ENCODE measurements around the gene KCTD6.

The KCTD6 gene

DNA sequence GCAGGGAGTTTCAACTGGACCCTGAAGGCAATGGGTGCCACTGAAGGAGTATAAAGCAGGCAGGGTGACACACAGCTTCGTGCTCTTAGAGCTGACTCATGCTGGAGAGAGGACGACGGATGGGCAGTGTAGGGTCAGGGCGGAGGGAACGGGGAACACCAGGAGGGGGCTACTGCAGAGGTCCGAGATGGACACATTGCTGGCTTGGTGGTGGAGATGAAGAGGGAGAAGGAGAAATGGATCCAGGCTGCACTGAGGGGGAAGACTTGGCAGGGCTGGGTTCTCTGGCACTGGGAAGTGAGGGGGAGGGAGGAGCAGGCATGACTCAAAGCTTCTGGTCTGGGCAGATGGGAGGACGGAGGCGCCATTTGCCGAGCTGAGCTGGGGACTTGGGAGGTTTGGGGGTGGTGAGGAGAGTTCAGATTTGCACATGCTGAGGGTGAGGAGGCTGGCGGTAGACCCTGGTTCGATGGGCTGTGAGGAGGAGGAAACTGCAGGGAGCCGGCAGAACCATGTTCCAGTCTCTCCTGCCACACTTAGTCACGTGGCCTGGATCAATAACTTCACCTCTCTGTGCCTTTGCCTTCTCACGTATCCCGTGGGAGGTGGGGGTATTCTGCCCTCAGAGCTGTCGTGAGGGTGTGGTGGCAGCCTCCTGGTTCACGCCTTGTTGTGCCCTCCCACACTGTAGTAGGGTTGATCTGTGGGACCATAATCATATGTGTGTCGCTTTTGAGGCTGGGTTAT is 4.6 kb upstream of the KCTD6 start:
- no peak for DNase-seq

- DNase-seq = no peak
Observed at GRCh38 chr3:58488967-58489366, 2.9 kb upstream of the KCTD6 start.

DNA sequence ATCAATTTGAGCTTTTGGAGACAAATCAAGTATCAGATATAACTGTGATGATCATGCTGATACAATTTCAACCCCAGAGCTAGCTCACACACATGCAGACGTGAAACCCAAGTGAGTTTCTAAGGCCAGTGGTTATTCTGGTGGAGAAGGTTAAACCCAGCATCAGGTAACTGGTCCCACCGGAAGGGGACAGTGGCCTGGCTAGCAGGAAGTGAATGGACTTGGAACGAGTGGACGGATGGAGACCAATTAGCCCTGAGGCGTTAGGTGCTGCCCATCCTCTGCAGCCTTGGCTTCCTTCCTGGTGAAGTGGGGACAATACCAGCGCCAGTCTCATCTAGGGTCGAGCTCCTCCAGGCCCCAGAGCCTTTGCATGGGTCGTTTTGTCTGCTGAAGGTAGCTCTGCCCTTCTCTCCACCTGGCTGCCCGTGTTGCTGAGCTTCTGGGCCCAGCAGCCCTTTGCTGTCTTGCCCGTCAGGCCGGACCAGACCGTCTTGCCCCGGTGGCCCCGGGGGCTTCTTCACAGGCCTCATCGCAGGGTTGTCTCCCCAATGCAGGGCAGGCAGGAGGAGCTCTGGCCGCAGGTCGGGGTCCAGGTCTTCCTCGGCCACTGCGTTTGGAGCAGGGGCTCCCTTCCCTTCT is 915 bp upstream of the KCTD6 start:
- DNase-seq = no peak

DNA sequence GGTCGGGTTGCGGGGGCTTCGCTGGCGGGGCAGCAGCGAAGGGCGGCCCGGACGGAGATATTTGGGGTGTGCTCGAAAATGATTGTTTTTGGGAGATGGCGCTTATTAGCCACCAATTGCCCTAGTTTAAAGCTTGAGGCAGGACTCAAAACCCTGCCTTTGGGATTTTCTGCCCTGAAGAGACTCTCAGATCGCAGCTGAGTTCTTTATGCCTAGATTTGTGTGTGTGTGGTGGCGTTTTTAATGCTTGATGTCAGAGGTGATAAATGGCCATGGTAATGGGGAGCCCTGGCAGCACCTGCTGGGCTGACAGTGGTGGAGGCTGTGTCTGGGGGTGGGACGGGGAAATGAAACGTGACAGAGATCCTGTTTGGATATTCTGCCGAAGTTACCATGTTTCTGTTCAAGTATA is 604 bp downstream of the KCTD6 start:
- no peak for DNase-seq

- DNase-seq = no peak
Observed at GRCh38 chr3:58494107-58494506, 2.2 kb downstream of the KCTD6 start.

- DNase-seq = no peak
Observed at GRCh38 chr3:58495101-58495500, 3.2 kb downstream of the KCTD6 start.

DNA sequence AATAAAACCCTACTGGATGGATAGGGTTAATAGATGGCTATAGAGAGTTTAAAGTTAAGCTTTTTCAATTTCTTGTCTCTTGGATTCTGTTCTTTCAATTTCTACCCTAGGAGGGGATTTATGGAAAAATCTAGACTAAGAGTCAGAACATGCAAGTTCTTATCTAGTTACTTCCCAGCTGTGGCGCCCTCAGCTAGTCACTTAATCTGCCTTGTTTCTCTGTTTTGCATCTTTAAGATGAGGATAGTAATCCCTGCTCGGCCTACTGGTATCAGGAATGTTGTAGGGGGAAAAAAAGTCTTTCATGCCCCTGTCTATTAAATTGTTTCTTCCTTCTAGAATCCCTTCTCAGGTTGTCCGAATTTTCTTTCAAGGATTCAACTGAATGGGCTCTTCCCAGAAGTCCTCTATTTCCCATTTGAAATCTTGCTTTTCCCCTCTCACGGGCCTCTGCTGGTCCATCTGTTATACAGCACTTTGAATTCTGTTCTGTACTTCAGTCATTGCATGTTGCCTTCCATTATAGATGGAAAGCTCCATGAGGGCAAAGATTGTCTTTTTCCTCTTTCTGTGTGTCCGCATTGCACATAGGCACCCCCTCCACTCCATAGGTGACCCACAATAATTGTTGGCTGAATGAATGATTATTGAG is 4.4 kb downstream of the KCTD6 start:
- DNase-seq = no peak

GRCh38 chr3:58497097-58497496 is 5.2 kb downstream of the KCTD6 start:
- no peak for DNase-seq

- DNase-seq = no peak
Observed at GRCh38 chr3:58502872-58503271, 11.0 kb downstream of the KCTD6 start.

DNA sequence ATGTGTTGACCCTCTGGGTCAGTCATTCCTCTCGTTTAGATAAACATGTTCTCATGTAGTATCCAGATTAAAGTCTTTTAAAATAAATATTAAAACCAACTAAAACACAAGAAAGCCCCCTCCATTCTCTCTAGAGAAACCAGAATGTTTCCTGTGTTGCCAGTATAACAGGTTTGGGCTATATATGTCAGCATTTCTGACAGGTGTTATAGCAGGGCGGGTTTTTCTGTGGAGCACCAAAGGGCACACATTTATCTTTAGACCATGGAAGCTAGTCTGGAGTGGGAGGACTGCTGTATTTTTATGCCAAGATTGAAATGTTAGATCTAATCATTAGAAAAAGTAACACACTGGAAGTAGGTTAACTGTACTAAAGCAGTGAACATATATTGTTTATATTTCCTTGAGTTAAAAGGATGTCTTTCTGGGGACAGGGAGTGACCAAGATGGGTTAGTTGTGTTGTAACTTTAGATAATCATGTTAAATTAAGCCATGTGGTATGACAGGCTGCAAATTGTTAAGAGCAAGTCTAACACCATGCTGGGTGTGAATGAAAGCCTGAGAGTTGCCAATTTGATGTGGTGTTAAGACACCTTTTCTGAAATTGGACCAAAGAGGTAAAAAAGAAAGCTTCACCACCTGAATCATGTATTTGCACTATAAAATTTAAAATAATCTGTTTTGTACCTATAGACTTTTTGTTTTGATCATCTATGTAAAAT is 15.6 kb downstream of the KCTD6 start:
- no peak for DNase-seq

- no peak for DNase-seq
Observed at GRCh38 chr3:58508437-58508836, 16.5 kb downstream of the KCTD6 start.

GRCh38 chr3:58514405-58514804 is 22.5 kb downstream of the KCTD6 start:
- DNase-seq = no peak

DNA sequence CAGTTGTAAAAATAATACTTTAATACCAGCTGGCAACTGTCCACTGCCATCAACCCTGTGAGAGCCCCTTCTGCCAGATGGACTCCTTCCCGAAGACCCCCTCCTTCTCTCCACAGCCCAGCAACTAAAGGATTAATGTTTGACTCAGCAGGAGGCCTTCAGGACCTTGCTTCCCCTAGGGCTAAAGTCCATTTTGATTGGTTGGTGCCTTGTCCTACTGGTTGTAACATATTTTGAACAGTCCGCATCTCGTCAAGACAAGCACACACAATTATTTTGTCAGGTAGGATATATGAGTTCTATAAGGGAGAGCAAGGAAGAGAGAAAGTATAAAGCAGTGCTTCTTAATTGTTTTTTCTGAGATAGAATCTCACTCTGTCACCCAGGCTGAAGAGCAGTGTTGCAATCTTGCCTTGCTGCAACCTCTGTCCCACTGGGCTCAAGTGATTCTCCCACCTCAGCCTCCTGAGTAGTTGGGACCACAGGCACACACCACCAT is 26.4 kb downstream of the KCTD6 start:
- no peak for DNase-seq

DNA sequence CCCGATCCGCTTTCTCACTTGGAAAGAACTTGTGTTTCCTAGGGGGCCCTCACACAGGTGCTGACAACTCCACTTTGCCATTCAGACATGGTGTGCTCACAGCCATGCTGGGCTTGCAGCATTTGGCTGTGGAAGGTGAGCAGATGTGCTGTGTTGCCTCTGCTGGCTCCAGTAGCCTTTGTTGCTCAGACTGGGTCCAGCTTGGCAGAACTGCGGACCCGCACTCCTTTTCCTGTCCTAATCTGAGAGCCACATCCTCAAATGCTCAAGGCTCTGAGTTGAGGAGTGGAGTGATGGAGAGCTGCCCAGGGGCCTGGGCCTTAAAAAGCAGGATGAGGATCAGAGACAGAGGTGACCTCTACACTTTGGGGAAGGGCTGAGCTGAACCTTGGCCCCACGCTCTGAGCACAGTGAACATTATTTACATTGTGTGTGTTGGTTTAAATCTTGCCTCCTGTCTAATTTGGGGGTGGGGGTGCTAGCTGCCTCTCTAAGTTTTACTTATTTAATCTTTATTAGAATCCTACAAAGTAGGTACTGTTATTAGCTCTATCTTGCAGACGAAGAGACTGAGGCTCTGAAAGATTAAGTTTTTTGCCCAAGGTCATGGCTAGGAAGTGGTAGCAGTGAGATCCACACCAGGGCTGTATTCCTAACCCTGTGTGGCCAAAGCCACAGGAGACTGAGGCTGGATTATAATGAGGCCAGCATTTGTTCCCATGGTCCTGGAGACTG is 27.9 kb downstream of the KCTD6 start:
- no peak for DNase-seq

DNA sequence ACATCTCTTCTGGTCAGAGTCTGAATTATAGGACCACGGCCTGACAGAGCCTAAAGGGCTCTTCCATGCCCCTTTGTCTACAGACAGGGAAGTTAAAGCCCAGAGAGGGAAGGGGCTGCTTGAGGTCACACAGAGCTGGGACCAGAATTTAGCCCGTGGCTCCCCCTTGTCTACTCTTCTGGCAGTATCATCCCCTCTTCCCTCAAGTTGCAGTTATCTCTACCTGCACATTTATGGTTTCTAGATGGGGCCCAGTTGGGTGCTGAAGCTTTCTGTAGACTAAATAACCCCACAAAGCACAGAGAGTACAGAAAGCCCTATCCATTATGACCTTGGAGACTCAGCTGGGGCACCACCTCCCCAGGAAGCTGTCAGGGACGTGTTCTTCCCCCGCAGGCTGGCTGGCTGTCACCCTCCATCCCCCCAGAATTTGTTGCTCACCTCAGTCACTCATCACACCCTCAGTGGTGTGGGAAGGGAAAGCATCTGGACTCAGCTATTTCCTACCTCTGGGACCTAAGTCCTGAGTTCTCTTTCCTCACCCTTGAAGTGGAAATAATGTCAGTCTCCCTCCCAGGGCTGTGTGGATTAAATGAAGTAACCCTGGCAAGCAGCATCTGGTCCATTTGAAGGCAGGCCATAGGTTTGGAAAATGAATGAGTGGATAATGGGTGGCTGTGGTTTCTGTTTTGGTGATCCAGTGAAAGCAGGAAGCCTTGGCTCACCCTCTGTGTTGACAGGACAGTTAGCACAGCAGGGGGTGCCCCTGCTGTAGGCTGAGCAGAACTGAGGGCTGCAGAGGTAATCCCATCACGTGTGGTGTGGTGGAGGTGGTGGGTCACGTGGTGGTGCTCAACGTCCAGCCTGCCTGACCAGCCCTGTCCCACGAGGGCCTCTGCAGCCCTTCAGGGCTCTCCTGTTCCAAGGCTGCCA is 28.8 kb downstream of the KCTD6 start:
- DNase-seq = no peak

- no peak for DNase-seq
Observed at GRCh38 chr3:58521336-58521670, 29.4 kb downstream of the KCTD6 start.

- no peak for DNase-seq
Observed at GRCh38 chr3:58521917-58522631, 30.2 kb downstream of the KCTD6 start.

GRCh38 chr3:58522759-58523425 is 31.0 kb downstream of the KCTD6 start:
- DNase-seq = no peak

GRCh38 chr3:58524326-58524888 is 32.5 kb downstream of the KCTD6 start:
- no peak for DNase-seq

GRCh38 chr3:58526515-58526957 is 34.6 kb downstream of the KCTD6 start:
- DNase-seq = no peak

Data from NCI-H510A (cell line).